NCI-H146 treated with DMSO at 0.1 percent for 48 hours (cell line): ENCODE data around the gene TPGS1.

Source experiments
- DNase-seq: peaks from one replicate; lab custom pipeline; 2025; ENCODE audit not compliant: unreplicated experiment; lab: John Stamatoyannopoulos, UW

TPGS1 gene

GRCh38 chr19:495081-495401 lies 12.3 kb upstream of the TPGS1 start:
- DNase-seq, result no peak

- no peak for DNase-seq
Observed at GRCh38 chr19:495402-496111, 11.7 kb upstream of the TPGS1 start.

GRCh38 chr19:496112-496665 lies 11.1 kb upstream of the TPGS1 start, which contains the start of gene MADCAM1:
TSS of gene MADCAM1 (plus strand) at chr19:496486. CDS start at chr19:496500, 14 bp downstream.
- DNase-seq, result no peak

GRCh38 chr19:496986-497385 lies 10.3 kb upstream of the TPGS1 start:
- DNase-seq, result no peak

GRCh38 chr19:497491-497868 lies 9.8 kb upstream of the TPGS1 start:
- no peak for DNase-seq

GRCh38 chr19:497869-498510 lies 9.3 kb upstream of the TPGS1 start:
- no peak for DNase-seq

- DNase-seq, result no peak
Observed at GRCh38 chr19:498511-498891, 8.8 kb upstream of the TPGS1 start.

- DNase-seq, result no peak
Observed at GRCh38 chr19:498977-499623, 8.2 kb upstream of the TPGS1 start.

GRCh38 chr19:501646-502045 lies 5.7 kb upstream of the TPGS1 start:
- no peak for DNase-seq

- DNase-seq, result no peak
Observed at GRCh38 chr19:504616-505015, 2.7 kb upstream of the TPGS1 start.

- DNase-seq, result peak; percentile 93
Observed at GRCh38 chr19:506404-507285, 652 bp upstream of the TPGS1 start.

GRCh38 chr19:508204-509150 lies 1.2 kb downstream of the TPGS1 start:
- DNase-seq, result no peak

GRCh38 chr19:510606-511100 lies 3.4 kb downstream of the TPGS1 start:
- peak; percentile 28 for DNase-seq

GRCh38 chr19:511101-511851 lies 4.0 kb downstream of the TPGS1 start:
- peak; percentile 95 for DNase-seq

GRCh38 chr19:512547-513365 lies 5.5 kb downstream of the TPGS1 start:
- DNase-seq, result no peak

GRCh38 chr19:513368-514165 lies 6.3 kb downstream of the TPGS1 start:
- DNase-seq, result no peak

- no peak for DNase-seq
Observed at GRCh38 chr19:514166-514663, 6.9 kb downstream of the TPGS1 start.
